ENCODE results near the gene TMEM59L.

GRCh38 chr19:18651300-18651699, 38.6 kb downstream of the TMEM59L start:
- TF ChIP-seq POLR2A (IDR thresholded peaks at IDR 0.05; ENCODE audit: low read length) (no peak), GATA1 (IDR thresholded peaks at IDR 0.05; ENCODE audit: low read depth, low read length) (no peak)

Data from erythroblast (primary cell).